Panc1 (cell line): ENCODE measurements around the gene MAPK8. TPM values are rescaled to one million over a fixed set of nuclear protein-coding genes. Genes with fewer than 3 reads are reported as not detected.
"Not testable (repeated sequence)": the region's sequence is repeated elsewhere in the genome, so short reads cannot be mapped to it uniquely, and the experiment has no call there.

Experiments
- ATAC-seq: fragments of 200-7000 bp; cut with Tn5 transposase; 2 replicates; pipeline ENCODE4 v1.9.1; 2020; ENCODE audit warnings: mild to moderate bottlenecking, moderate library complexity
- BruUV-seq: library from RNA; stranded (reverse); fragments of 400-500 nt; replicated peaks from 2 replicates; lab custom pipeline; 2021; lab: Mats Ljungman, UMichigan
- CTCF ChIA-PET: fragments of 300-600 bp; sonication (Branson Sonifier 250); formaldehyde crosslinking; loops from one replicate; lab custom pipeline; 2022; ENCODE audit warnings: antibody characterized with exemption; lab: Charles Lee
- POLR2A ChIA-PET: fragments of 300-600 bp; sonication (Branson Sonifier 250); formaldehyde crosslinking; loops from one replicate; lab custom pipeline; 2022; ENCODE audit warnings: antibody characterized with exemption; lab: Charles Lee
- DNase-seq: peaks from one replicate; pipeline ENCODE4 v3.0.0-alpha.2; 2010; ENCODE audit warnings: low read depth, low spot score
- H3K27ac ChIP-seq: 2 replicates; pipeline ENCODE4 v1.5.1; 2011; ENCODE audit warnings: mild to moderate bottlenecking, low read length, inconsistent platforms
- H3K27me3 ChIP-seq: fragments of 200-500 bp; sonication (Bioruptor generic); 2 replicates; pipeline ENCODE4 v1.6.0; 2014; ENCODE audit warnings: low read length, inconsistent platforms; ENCODE audit not compliant: control insufficient read depth, insufficient read depth
- H3K36me3 ChIP-seq: fragments of 200-500 bp; sonication (Bioruptor generic); 2 replicates; pipeline ENCODE4 v1.5.1; 2014; ENCODE audit warnings: inconsistent platforms, mild to moderate bottlenecking, low read length, moderate library complexity; ENCODE audit not compliant: control insufficient read depth, insufficient read depth
- H3K4me1 ChIP-seq: 2 replicates; pipeline ENCODE4 v1.5.1; 2011; ENCODE audit warnings: inconsistent platforms, mild to moderate bottlenecking, low read length, moderate library complexity; ENCODE audit not compliant: control insufficient read depth, insufficient read depth
- H3K4me3 ChIP-seq, 2 experiments: 2 replicates each; pipeline ENCODE4 v1.5.1; 2011 to 2012; ENCODE audit warnings: low read depth in 2 of 2, low read length in 2 of 2, mild to moderate bottlenecking in 2 of 2, inconsistent platforms in 1 of 2, moderate library complexity in 1 of 2
- H3K9me3 ChIP-seq: fragments of 200-500 bp; sonication (Bioruptor generic); 2 replicates; pipeline ENCODE4 v1.5.1; 2014; ENCODE audit warnings: low read depth, mild to moderate bottlenecking, inconsistent platforms, low read length, moderate library complexity; ENCODE audit not compliant: control insufficient read depth, insufficient read depth
- POLR2AphosphoS5 ChIP-seq: IDR thresholded peaks from 2 replicates; pipeline ENCODE4 v1.6.1; 2012; ENCODE audit warnings: mild to moderate bottlenecking, low read depth, low read length, moderate library complexity
- SIN3A ChIP-seq: IDR thresholded peaks from 2 replicates; pipeline ENCODE4 v1.6.1; 2012; ENCODE audit warnings: low read depth, mild to moderate bottlenecking, low read length, moderate library complexity, borderline replicate concordance; ENCODE audit not compliant: insufficient read depth
- TCF7L2 ChIP-seq: IDR thresholded peaks from 2 replicates; pipeline ENCODE4 v1.6.1; 2011; ENCODE audit warnings: mild to moderate bottlenecking, low read depth, low read length, inconsistent platforms
- in situ Hi-C: cut with HindIII; loops from 2 replicates; pipeline ENCODE4 v1.10.0; 2016; ENCODE audit warnings: low sequenced_read_pairs, low pct_unique_long_range_greater_than_20kb
- intact Hi-C: fragments of 100-400 bp; cut with micrococcal nuclease; formaldehyde crosslinking; loops from one replicate; pipeline ENCODE4 v1.10.0; 2022; ENCODE audit not compliant: unreplicated experiment
- total RNA-seq: library from RNA; stranded (reverse); gene quantifications from one replicate; pipeline ENCODE4 v1.2.1, GENCODE V29; 2021; ENCODE audit not compliant: unreplicated experiment
- TF ChIP-seq, protein P1 (sequence below), 2 experiments: IDR thresholded peaks; 2 replicates each; pipeline ENCODE4 v1.6.1; 2011 to 2012; ENCODE audit warnings: low read depth in 2 of 2, control low read depth in 1 of 2, low read length in 1 of 2, mild to moderate bottlenecking in 1 of 2, moderate library complexity in 1 of 2; ENCODE audit not compliant: insufficient read depth in 1 of 2
- TF ChIP-seq, protein P2 (sequence below): fragments of 450-650 bp; IDR thresholded peaks from 2 replicates; pipeline ENCODE4 v1.5.1; 2017; ENCODE audit warnings: mild to moderate bottlenecking

Gene MAPK8
- total RNA-seq, 1 experiment from 2014 or later = 66.6 TPM

DNA sequence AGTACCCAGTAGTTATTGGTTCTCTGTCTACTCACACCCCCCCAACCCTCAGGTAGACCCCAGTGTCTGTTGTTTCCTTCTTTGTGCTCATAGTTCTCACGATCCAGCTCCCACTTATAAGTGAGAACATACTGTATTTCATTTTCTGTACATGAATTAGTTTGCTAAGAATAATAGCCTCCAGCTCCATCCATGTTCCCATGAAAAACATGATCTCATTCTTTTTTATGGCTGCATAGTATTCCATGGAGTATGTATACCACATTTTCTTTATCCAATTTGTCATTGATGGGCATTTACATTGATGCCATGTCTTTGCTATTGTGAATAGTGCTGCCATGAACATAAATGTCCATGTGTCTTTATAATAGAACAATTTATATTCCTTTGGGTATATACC, 29.4 kb upstream of the MAPK8 start:
- Histone ChIP-seq H3K36me3 (no peaks in the 10 kb centered on the region), H3K4me1 (no peaks in the 10 kb centered on the region), H3K4me3 (no peak overlapping the region), H3K27ac (no peak overlapping the region), H3K27me3 (no peaks in the 10 kb centered on the region), H3K9me3 (no peaks in the 10 kb centered on the region)
- intact Hi-C loops = no loop called here
- in situ Hi-C loops = no loop called here
- CTCF ChIA-PET = no interaction called here
- no peak for DNase-seq
- no peak for ATAC-seq
- POLR2A ChIA-PET = no interaction called here
- TF ChIP-seq SIN3A = no peak
- no peak for TF ChIP-seq POLR2AphosphoS5
- TF ChIP-seq, protein P1, sequence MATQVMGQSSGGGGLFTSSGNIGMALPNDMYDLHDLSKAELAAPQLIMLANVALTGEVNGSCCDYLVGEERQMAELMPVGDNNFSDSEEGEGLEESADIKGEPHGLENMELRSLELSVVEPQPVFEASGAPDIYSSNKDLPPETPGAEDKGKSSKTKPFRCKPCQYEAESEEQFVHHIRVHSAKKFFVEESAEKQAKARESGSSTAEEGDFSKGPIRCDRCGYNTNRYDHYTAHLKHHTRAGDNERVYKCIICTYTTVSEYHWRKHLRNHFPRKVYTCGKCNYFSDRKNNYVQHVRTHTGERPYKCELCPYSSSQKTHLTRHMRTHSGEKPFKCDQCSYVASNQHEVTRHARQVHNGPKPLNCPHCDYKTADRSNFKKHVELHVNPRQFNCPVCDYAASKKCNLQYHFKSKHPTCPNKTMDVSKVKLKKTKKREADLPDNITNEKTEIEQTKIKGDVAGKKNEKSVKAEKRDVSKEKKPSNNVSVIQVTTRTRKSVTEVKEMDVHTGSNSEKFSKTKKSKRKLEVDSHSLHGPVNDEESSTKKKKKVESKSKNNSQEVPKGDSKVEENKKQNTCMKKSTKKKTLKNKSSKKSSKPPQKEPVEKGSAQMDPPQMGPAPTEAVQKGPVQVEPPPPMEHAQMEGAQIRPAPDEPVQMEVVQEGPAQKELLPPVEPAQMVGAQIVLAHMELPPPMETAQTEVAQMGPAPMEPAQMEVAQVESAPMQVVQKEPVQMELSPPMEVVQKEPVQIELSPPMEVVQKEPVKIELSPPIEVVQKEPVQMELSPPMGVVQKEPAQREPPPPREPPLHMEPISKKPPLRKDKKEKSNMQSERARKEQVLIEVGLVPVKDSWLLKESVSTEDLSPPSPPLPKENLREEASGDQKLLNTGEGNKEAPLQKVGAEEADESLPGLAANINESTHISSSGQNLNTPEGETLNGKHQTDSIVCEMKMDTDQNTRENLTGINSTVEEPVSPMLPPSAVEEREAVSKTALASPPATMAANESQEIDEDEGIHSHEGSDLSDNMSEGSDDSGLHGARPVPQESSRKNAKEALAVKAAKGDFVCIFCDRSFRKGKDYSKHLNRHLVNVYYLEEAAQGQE (IDR thresholded peaks at IDR 0.05; ENCODE audit: insufficient read depth in 1 of 2, low read depth in 2 of 2, low read length in 1 of 2) = no peak
- TF ChIP-seq TCF7L2 = no peak
- TF ChIP-seq, protein P2, sequence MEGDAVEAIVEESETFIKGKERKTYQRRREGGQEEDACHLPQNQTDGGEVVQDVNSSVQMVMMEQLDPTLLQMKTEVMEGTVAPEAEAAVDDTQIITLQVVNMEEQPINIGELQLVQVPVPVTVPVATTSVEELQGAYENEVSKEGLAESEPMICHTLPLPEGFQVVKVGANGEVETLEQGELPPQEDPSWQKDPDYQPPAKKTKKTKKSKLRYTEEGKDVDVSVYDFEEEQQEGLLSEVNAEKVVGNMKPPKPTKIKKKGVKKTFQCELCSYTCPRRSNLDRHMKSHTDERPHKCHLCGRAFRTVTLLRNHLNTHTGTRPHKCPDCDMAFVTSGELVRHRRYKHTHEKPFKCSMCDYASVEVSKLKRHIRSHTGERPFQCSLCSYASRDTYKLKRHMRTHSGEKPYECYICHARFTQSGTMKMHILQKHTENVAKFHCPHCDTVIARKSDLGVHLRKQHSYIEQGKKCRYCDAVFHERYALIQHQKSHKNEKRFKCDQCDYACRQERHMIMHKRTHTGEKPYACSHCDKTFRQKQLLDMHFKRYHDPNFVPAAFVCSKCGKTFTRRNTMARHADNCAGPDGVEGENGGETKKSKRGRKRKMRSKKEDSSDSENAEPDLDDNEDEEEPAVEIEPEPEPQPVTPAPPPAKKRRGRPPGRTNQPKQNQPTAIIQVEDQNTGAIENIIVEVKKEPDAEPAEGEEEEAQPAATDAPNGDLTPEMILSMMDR = no peak
- BruUV-seq = no TSS peak

DNA sequence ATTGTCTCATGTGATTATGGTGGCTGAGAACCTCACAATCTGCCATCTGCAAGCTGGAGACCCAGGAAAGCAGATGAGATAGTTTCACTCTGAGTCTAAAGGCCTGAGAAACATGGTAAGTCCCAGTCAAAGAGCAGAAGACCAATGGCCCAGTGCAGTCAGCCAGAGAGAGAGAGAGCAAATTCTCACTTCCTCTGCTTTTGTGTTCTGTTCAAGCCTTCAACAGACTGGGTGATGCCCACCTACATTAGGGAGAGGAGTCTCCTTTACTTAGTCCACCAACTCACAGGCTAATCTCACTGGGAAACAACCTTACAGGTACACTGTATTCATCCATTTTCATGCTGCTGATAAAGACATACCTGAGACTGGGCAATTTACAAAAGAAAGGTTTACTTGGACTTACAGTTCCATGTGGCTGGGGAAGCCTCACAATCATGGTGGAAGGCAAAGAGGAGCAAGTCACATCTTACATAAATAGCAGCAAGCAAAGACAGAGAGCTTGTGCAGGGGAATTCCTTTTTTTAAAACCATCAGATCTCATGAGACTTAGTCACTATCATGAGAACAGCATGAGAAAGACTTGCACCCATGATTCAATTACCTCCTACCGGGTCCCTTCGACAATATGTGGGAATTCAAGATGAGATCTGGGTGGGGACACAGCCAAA, 27.3 kb upstream of the MAPK8 start:
- Histone ChIP-seq H3K27me3 (no peaks in the 10 kb centered on the region), H3K27ac (no peak overlapping the region), H3K4me3 (no peak overlapping the region), H3K36me3 (no peaks in the 10 kb centered on the region), H3K4me1 (no peaks in the 10 kb centered on the region), H3K9me3 (0 out of 2 replicates have a peak, but pooled peaks cover 4% of the 10 kb centered on the region)
- BruUV-seq = no TSS peak
- in situ Hi-C loops (no loop called here), intact Hi-C loops (no loop called here)
- TF ChIP-seq POLR2AphosphoS5 = no peak
- POLR2A ChIA-PET = no interaction called here
- no peak for DNase-seq
- CTCF ChIA-PET = no interaction called here
- ATAC-seq = no peak

DNA sequence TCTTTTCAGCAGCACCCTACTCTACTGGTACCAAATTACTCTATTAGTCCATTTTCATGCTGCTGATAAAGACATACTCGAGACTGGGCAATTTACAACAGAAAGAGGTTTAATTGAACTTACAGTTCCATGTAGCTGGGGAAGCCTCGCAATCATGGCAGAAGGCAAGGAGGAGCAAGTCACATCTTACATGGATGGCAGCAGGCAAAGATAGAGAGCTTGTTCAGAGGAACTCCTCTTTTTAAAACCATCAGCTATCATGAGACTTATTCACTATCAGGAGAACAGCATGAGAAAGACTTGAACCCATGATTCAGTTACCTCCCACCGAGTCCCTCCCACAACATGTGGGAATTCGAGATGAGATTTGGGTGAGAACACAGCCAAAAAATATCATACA, 24.8 kb upstream of the MAPK8 start:
- CTCF ChIA-PET, ATAC-seq, H3K27me3 ChIP-seq, H3K4me1 ChIP-seq, H3K4me3 ChIP-seq, in situ Hi-C loops, H3K27ac ChIP-seq, BruUV-seq, H3K9me3 ChIP-seq, DNase-seq, H3K36me3 ChIP-seq, POLR2A ChIA-PET: not testable (repeated sequence)
- intact Hi-C loops = loop anchor here (10.0 kb wide), 1 partner anchor 67 kb away; no protein-coding TSS in a partner anchor
